HG03196 (cell line): ENCODE measurements around the gene RLN2.
"Not testable (repeated sequence)": the region's sequence is repeated elsewhere in the genome, so short reads cannot be mapped to it uniquely, and the experiment has no call there.

Experiments used
- ATAC-seq: cut with Tn5 transposase; IDR thresholded peaks from one replicate; pipeline ENCODE4 v1.9.1; 2021; ENCODE audit not compliant: unreplicated experiment

RLN2 gene

GRCh38 chr9:5303840-5304795 is at the start of gene RLN2:
Gene RLN2, minus strand, starts transcription at chr9:5304716. Its CDS starts 136 bp downstream, at chr9:5304580.
- ATAC-seq: peak; percentile 98

- no peak for ATAC-seq
Observed at GRCh38 chr9:5354184-5354583, 49.7 kb upstream of the RLN2 start.

GRCh38 chr9:5352637-5353248 is 48.2 kb upstream of the RLN2 start:
- no peak for ATAC-seq

GRCh38 chr9:5338992-5339981 is 34.8 kb upstream of the RLN2 start, which contains the start of gene RLN1:
Gene RLN1, minus strand, starts transcription at chr9:5339876. Its CDS starts 130 bp downstream, at chr9:5339746.
- ATAC-seq: peak; percentile 99

- no peak for ATAC-seq
Observed at GRCh38 chr9:5336688-5337087, 32.2 kb upstream of the RLN2 start.

- ATAC-seq: not testable (repeated sequence)
Observed at GRCh38 chr9:5331276-5331675, 26.8 kb upstream of the RLN2 start.

GRCh38 chr9:5326893-5327548 is 22.5 kb upstream of the RLN2 start:
- ATAC-seq: no peak

- no peak for ATAC-seq
Observed at GRCh38 chr9:5326187-5326586, 21.7 kb upstream of the RLN2 start.

GRCh38 chr9:5321601-5322000 is 17.1 kb upstream of the RLN2 start:
- not testable (repeated sequence) for ATAC-seq

GRCh38 chr9:5321058-5321457 is 16.5 kb upstream of the RLN2 start:
- no peak for ATAC-seq

GRCh38 chr9:5316406-5316805 is 11.9 kb upstream of the RLN2 start:
- not testable (repeated sequence) for ATAC-seq

GRCh38 chr9:5315187-5315923 is 10.8 kb upstream of the RLN2 start:
- ATAC-seq: no peak

GRCh38 chr9:5310851-5311250 is 6.3 kb upstream of the RLN2 start:
- ATAC-seq: no peak

- ATAC-seq: no peak
Observed at GRCh38 chr9:5305741-5306140, 1.2 kb upstream of the RLN2 start.

- ATAC-seq: no peak
Observed at GRCh38 chr9:5301544-5301943, 3.0 kb downstream of the RLN2 start.

GRCh38 chr9:5292141-5292540 is 12.4 kb downstream of the RLN2 start:
- no peak for ATAC-seq

- no peak for ATAC-seq
Observed at GRCh38 chr9:5288591-5288990, 15.9 kb downstream of the RLN2 start.

- no peak for ATAC-seq
Observed at GRCh38 chr9:5286262-5286661, 18.3 kb downstream of the RLN2 start.

- no peak for ATAC-seq
Observed at GRCh38 chr9:5278486-5278885, 26.0 kb downstream of the RLN2 start.

GRCh38 chr9:5274770-5275169 is 29.7 kb downstream of the RLN2 start:
- ATAC-seq: no peak
